K562 (cell line): ENCODE data around the gene LIMS1. TPM values are rescaled to one million over a fixed set of nuclear protein-coding genes. Genes with fewer than 3 reads are reported as not detected.

Experiments
- ATAC-seq: fragments of 200-7000 bp; cut with Tn5 transposase; 3 replicates; pipeline ENCODE4 v1.9.1; 2020; ENCODE audit warnings: moderate library complexity
- BruUV-seq: library from RNA; stranded (reverse); fragments of 400-500 nt; replicated peaks from 2 replicates; lab custom pipeline; 2021; lab: Mats Ljungman, UMichigan
- CTCF ChIA-PET: fragments of 300-600 bp; formaldehyde crosslinking; extraction: SDS; loops from one replicate; lab custom pipeline; 2021; ENCODE audit warnings: low intra/inter-chr PET ratio; lab: Yijun Ruan, JAX
- POLR2A ChIA-PET: fragments of 300-600, 350-650 bp; sonication (Branson Sonifier 250); formaldehyde crosslinking; extraction: SDS; loops from one replicate; lab custom pipeline; 2021; ENCODE audit warnings: antibody characterized with exemption, inconsistent platforms; lab: Yijun Ruan, JAX
- DNase-seq, 4 experiments: peaks; one replicate each; pipeline versions ENCODE4 v3.0.0 to v3.0.0-alpha.2; 2011 to 2018; ENCODE audit warnings: low spot score in 3 of 4, mixed read lengths in 3 of 4; ENCODE audit errors: extremely low read depth in 1 of 4
- FAIRE-seq: peaks from 2 replicates; lab custom pipeline; 2011; peaks lifted over from hg19 to GRCh38; lab: Jason Lieb, UNC
- H2AFZ ChIP-seq: 2 replicates; pipeline ENCODE4 v1.6.0; 2011; ENCODE audit warnings: low read depth, low read length, control low read depth, inconsistent platforms
- H3K27ac ChIP-seq: fragments of 200-600 bp; 3 replicates; pipeline ENCODE4 v1.8.0; 2011; ENCODE audit warnings: low read depth, mild to moderate bottlenecking, control low read depth, inconsistent platforms, low read length, moderate library complexity, mixed read lengths; ENCODE audit errors: extremely low read depth
- H3K27me3 ChIP-seq, 2 experiments: fragments of 300-600 bp in 1 of 2; 2 replicates in 1 of 2; 3 replicates in 1 of 2; pipeline versions ENCODE4 v1.6.0 to v1.8.0; 2011; ENCODE audit warnings: inconsistent platforms in 2 of 2, low read length in 2 of 2, mild to moderate bottlenecking in 1 of 2, mixed read lengths in 1 of 2, moderate library complexity in 1 of 2; ENCODE audit not compliant: control insufficient read depth in 2 of 2, insufficient read depth in 2 of 2
- H3K36me3 ChIP-seq: fragments of 300-600 bp; 3 replicates; pipeline ENCODE4 v1.8.0; 2011; ENCODE audit warnings: mild to moderate bottlenecking, low read length, inconsistent platforms; ENCODE audit not compliant: control insufficient read depth, insufficient read depth
- H3K4me1 ChIP-seq, 2 experiments: fragments of 200-600 bp in 1 of 2; replicated peaks in 1 of 2; 2 replicates in 1 of 2; 3 replicates in 1 of 2; pipeline versions ENCODE4 v1.5.1 to v1.8.0; 2011; ENCODE audit warnings: inconsistent platforms in 2 of 2, low read length in 2 of 2, mild to moderate bottlenecking in 1 of 2, mixed read lengths in 1 of 2, moderate library complexity in 1 of 2; ENCODE audit not compliant: control insufficient read depth in 2 of 2, insufficient read depth in 2 of 2
- H3K4me2 ChIP-seq: 2 replicates; pipeline ENCODE4 v1.6.1; 2011; ENCODE audit warnings: low read length, control low read depth, inconsistent platforms, mixed read lengths; ENCODE audit not compliant: insufficient read depth
- H3K4me3 ChIP-seq: fragments of 200-600 bp; sonication (generic), shearing (Covaris generic); 2 replicates; pipeline ENCODE4 v1.5.1; 2016; ENCODE audit warnings: control low read depth, inconsistent platforms
- H3K79me2 ChIP-seq: fragments of 200-600 bp; 3 replicates; pipeline ENCODE4 v1.8.0; 2011; ENCODE audit warnings: low read length, inconsistent platforms; ENCODE audit not compliant: control insufficient read depth, insufficient read depth
- H3K9ac ChIP-seq, 2 experiments: 2 replicates each; pipeline versions ENCODE4 v1.6.0 to v1.6.1; 2011; ENCODE audit warnings: low read depth in 2 of 2, low read length in 2 of 2, control low read depth in 1 of 2, inconsistent platforms in 1 of 2, mild to moderate bottlenecking in 1 of 2, mixed read lengths in 1 of 2; ENCODE audit not compliant: insufficient read depth in 1 of 2
- H3K9me1 ChIP-seq: one replicate; pipeline ENCODE4 v1.6.0; 2011; ENCODE audit warnings: inconsistent platforms, mild to moderate bottlenecking, low read length, moderate library complexity; ENCODE audit not compliant: control insufficient read depth, insufficient read depth
- H3K9me3 ChIP-seq: replicated peaks from 2 replicates; pipeline ENCODE4 v1.5.1; 2011; ENCODE audit warnings: low read depth, low read length, inconsistent platforms; ENCODE audit not compliant: control insufficient read depth, insufficient read depth
- H4K20me1 ChIP-seq: replicated peaks from 2 replicates; pipeline ENCODE4 v1.6.1; 2011; ENCODE audit warnings: low read length, inconsistent platforms, mixed read lengths; ENCODE audit not compliant: control insufficient read depth, insufficient read depth
- CSDE1 ChIP-seq, 2 experiments: fragments of 450-650 bp; IDR thresholded peaks; 2 replicates each; pipeline ENCODE4 v1.6.1; 2016; ENCODE audit warnings: mild to moderate bottlenecking in 1 of 2
- KLF13 ChIP-seq: fragments of 450-650 bp; IDR thresholded peaks from 2 replicates; pipeline ENCODE4 v1.6.1; 2016; ENCODE audit warnings: missing genetic modification characterization, low read depth, mild to moderate bottlenecking, missing compliant biosample characterization, moderate library complexity, borderline replicate concordance
- POLR2AphosphoS2 ChIP-seq: IDR thresholded peaks from 2 replicates; pipeline ENCODE4 v1.6.1; 2012; ENCODE audit warnings: low read length, improper control_type of control experiment
- TCF3 ChIP-seq: sonication (generic); formaldehyde crosslinking; IDR thresholded peaks from 2 replicates; pipeline ENCODE4 v1.4.0; 2020; ENCODE audit warnings: mild to moderate bottlenecking, missing genetic modification reagents
- ZNF175 ChIP-seq: fragments of 200-800 bp; sonication (Bioruptor generic); IDR thresholded peaks from 2 replicates; pipeline ENCODE4 v1.6.1; 2016; ENCODE audit warnings: low read depth, mild to moderate bottlenecking, missing genetic modification characterization, missing compliant biosample characterization
- ZNF274 ChIP-seq: IDR thresholded peaks from 2 replicates; pipeline ENCODE4 v1.6.1; 2011; ENCODE audit warnings: low read depth, mild to moderate bottlenecking, low read length, moderate library complexity, borderline replicate concordance
- WGBS: fragments of 100-300 bp; shearing (Covaris generic); methylation state at CpG from one replicate; pipeline ENCODE4 v1.1.6; 2016; ENCODE audit warnings: low coverage, mixed read lengths; ENCODE audit not compliant: insufficient coverage; ENCODE audit errors: missing lambda C conversion rate; 5-methylcytosine and 5-hydroxymethylcytosine counted together
- in situ Hi-C: fragments of 300-500 bp; cut with MboI; formaldehyde crosslinking; loops from 4 replicates; pipeline ENCODE4 v1.15.0; 2018; ENCODE audit warnings: inconsistent platforms, mixed read lengths
- intact Hi-C: fragments of 100-400 bp; cut with micrococcal nuclease; formaldehyde crosslinking; loops from 2 replicates; pipeline ENCODE4 v1.14.2; 2022
- polyA plus RNA-seq, 8 experiments: library from polyadenylated mRNA; depleted of rRNA in 4 of 8; stranded (reverse) in 5 of 8; unstranded in 3 of 8; fragments of >200 nt; fragmentation: Nextera tagmentation in 2 of 8; fragmentation: Illumina TruSeq in 1 of 8; extraction: Ambion mirVana in 2 of 8; extraction: Trizol in 1 of 8; gene quantifications; 2 replicates each; pipeline versions ENCODE4 v1.2.1 to v1.2.3, GENCODE V29; 2011 to 2014; ENCODE audit warnings: inconsistent platforms in 1 of 8, missing spikeins in 1 of 8
- total RNA-seq, 7 experiments: library from RNA; depleted of rRNA in 6 of 7; stranded (reverse); fragments of >200 nt in 6 of 7; fragmentation: Illumina TruSeq in 2 of 7; extraction: Trizol in 2 of 7; gene quantifications; 2 replicates each; pipeline versions ENCODE4 v1.2.1 to v1.2.3, GENCODE V29; 2011 to 2021; ENCODE audit warnings: low replicate concordance in 1 of 7

LIMS1 gene
- total and polyA plus RNA-seq, 9 of the 15 experiments (the other 6 are each of a cell fraction or from before 2014, with no cell fraction given): 52.8 to 134 (median 81.0) TPM

- TF ChIP-seq KLF13 (tag) (no peak), TCF3 (no peak)
Observed at GRCh38 chr2:108586631-108587030, 52.4 kb downstream of the LIMS1 start (continued).

DNA sequence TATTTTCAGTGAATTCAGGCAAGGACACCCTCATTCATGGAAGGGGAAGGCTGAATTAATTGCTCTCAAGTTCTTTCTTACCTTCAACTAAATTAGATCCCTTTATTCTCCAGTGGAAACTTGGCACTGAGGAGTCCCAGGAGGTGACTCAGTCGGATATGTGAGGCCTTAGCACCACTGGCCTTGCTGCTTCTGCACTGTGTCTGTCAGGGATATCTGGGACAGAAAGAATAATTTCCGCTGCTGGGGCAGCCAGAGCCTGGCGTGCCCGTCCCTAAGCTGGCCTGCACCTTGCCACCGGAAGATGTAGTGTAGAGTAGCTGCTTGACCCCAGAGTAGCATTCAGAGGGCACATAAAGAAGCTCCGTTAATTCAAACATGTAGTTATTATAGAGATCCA is 53.4 kb downstream of the LIMS1 start:
- Histone ChIP-seq H4K20me1 (no peaks in the 10 kb centered on the region), H3K9me1 (no peaks in the 10 kb centered on the region), H3K79me2 (peaks cover 87% of the 10 kb centered on the region), H3K9ac (peak overlapping the region; percentile 70 to 82), H3K4me2 (peak overlapping the region; percentile 67), H2AFZ (no peak overlapping the region), H3K4me1 (peaks cover 19 to 39% of the 10 kb centered on the region in 2 experiments), H3K27ac (peak overlapping the region; percentile 86), H3K27me3 (no peaks in the 10 kb centered on the region), H3K4me3 (no peak overlapping the region), H3K36me3 (no peaks in the 10 kb centered on the region; the same call in 2 of the 3 replicates), H3K9me3 (no peaks in the 10 kb centered on the region)
- WGBS: 39% methylated on average over 6 of the region's 6 CpGs
- BruUV-seq: no TSS peak
- peak in 1 of 4 experiments; percentile 61 for DNase-seq
- no peak for FAIRE-seq
- in situ Hi-C loops (loop anchor here (10.0 to 25.0 kb wide), 2 partner anchors 363 to 650 kb away; no protein-coding TSS in a partner anchor), intact Hi-C loops (loop anchor here (5.0 kb wide), 1 partner anchor 50 kb away; no protein-coding TSS in a partner anchor)
- CTCF ChIA-PET: no interaction called here
- peak; percentile 40 for ATAC-seq
- TF ChIP-seq POLR2AphosphoS2 (no peak), ZNF175 (0 out of 2 replicates have a peak, but pooled peaks have one; percentile 59), ZNF274 (no peak), CSDE1 (IDR thresholded peaks at IDR 0.05) (no peak)
- POLR2A ChIA-PET: interaction anchor here (0.8 to 1.3 kb wide), 4 partner anchors 15 to 898 kb away, joined by 3 to 6 read pairs (median 4); no protein-coding TSS in a partner anchor
